ENCODE measurements around the gene PDCD1LG2.

Gene PDCD1LG2

GRCh38 chr9:5614985-5615384 lies 104.7 kb downstream of the PDCD1LG2 start:
- Histone ChIP-seq H3K4me2 (ENCODE audit: low read depth, low read length, poor library complexity, severe bottlenecking) (no peak overlapping the region), H2AFZ (ENCODE audit: low read length) (no peak overlapping the region), H3K9ac (ENCODE audit: low read depth, low read length, poor library complexity, severe bottlenecking) (no peak overlapping the region), H3K4me1 (ENCODE audit: insufficient read depth, low read length, poor library complexity, severe bottlenecking) (peaks cover 15% of the 10 kb centered on the region), H3K4me3 (ENCODE audit: low read length, poor library complexity, severe bottlenecking) (no peak overlapping the region), H4K20me1 (ENCODE audit: insufficient read depth, low read length, poor library complexity, severe bottlenecking) (no peaks in the 10 kb centered on the region), H3K9me3 (ENCODE audit: insufficient read depth, low read depth, low read length) (no peaks in the 10 kb centered on the region), H3K79me2 (ENCODE audit: insufficient read depth, low read length) (no peaks in the 10 kb centered on the region), H3K36me3 (ENCODE audit: insufficient read depth, low read length) (no peaks in the 10 kb centered on the region), H3F3A (ENCODE audit: low read depth) (no peaks in the 10 kb centered on the region), H3K27me3 (ENCODE audit: insufficient read depth, low read length, poor library complexity, severe bottlenecking) (no peaks in the 10 kb centered on the region), H3K9me2 (replicated peaks; ENCODE audit: low read depth, low read length) (no peaks in the 10 kb centered on the region)
- no peak for TF ChIP-seq EZH2phosphoT487 (IDR thresholded peaks at IDR 0.05; ENCODE audit: borderline replicate concordance)
- TF ChIP-seq CTCF (conservative IDR thresholded peaks at IDR 0.05; ENCODE audit: low read length), result no peak

GRCh38 chr9:5617749-5618148 lies 107.4 kb downstream of the PDCD1LG2 start:
- H2AFZ ChIP-seq (ENCODE audit: low read length), result no peak overlapping the region
- TF ChIP-seq EZH2phosphoT487 (IDR thresholded peaks at IDR 0.05; ENCODE audit: borderline replicate concordance) (no peak), CTCF (conservative IDR thresholded peaks at IDR 0.05; ENCODE audit: low read length) (no peak)
- H3F3A ChIP-seq (ENCODE audit: low read depth), result no peaks in the 10 kb centered on the region
- peaks cover 12% of the 10 kb centered on the region for H3K4me1 ChIP-seq (ENCODE audit: insufficient read depth, low read length, poor library complexity, severe bottlenecking)
- H3K4me3 ChIP-seq (ENCODE audit: low read length, poor library complexity, severe bottlenecking), result no peak overlapping the region
- no peaks in the 10 kb centered on the region for H3K9me2 ChIP-seq (replicated peaks; ENCODE audit: low read depth, low read length)
- no peak overlapping the region for H3K9ac ChIP-seq (ENCODE audit: low read depth, low read length, poor library complexity, severe bottlenecking)
- H3K9me3 ChIP-seq (ENCODE audit: insufficient read depth, low read depth, low read length), result no peaks in the 10 kb centered on the region
- H3K27me3 ChIP-seq (ENCODE audit: insufficient read depth, low read length, poor library complexity, severe bottlenecking), result no peaks in the 10 kb centered on the region
- no peaks in the 10 kb centered on the region for H3K79me2 ChIP-seq (ENCODE audit: insufficient read depth, low read length)
- peak overlapping the region; percentile 4 for H3K4me2 ChIP-seq (ENCODE audit: low read depth, low read length, poor library complexity, severe bottlenecking)
- no peaks in the 10 kb centered on the region for H4K20me1 ChIP-seq (ENCODE audit: insufficient read depth, low read length, poor library complexity, severe bottlenecking)
- H3K36me3 ChIP-seq (ENCODE audit: insufficient read depth, low read length), result no peaks in the 10 kb centered on the region

DNA sequence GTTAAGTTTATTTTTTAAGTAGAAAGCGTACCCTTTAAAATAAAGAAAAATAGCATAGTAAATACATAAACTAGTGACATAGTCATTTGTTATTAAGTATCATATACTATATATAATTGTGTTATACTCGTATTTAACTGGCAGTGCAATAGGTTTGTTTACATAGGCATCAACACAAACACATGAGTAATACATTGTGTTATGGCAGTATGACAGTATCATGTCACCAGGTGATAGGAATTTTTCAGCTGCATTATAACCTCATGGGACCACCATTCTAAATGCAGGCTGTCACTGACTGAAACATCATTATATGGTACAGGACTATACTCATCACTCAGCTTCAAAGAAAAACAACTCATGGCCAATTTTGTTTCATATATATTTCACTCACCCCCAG lies 110.2 kb downstream of the PDCD1LG2 start:
- Histone ChIP-seq H3K9me2 (replicated peaks; ENCODE audit: low read depth, low read length) (no peaks in the 10 kb centered on the region), H3K36me3 (ENCODE audit: insufficient read depth, low read length) (no peaks in the 10 kb centered on the region), H3F3A (ENCODE audit: low read depth) (no peaks in the 10 kb centered on the region), H3K4me1 (ENCODE audit: insufficient read depth, low read length, poor library complexity, severe bottlenecking) (peaks cover 33% of the 10 kb centered on the region), H3K9me3 (ENCODE audit: insufficient read depth, low read depth, low read length) (no peaks in the 10 kb centered on the region), H3K79me2 (ENCODE audit: insufficient read depth, low read length) (peaks cover 13% of the 10 kb centered on the region; the same call in 1 of the 2 replicates), H3K4me2 (ENCODE audit: low read depth, low read length, poor library complexity, severe bottlenecking) (no peak overlapping the region), H3K9ac (ENCODE audit: low read depth, low read length, poor library complexity, severe bottlenecking) (no peak overlapping the region), H3K27me3 (ENCODE audit: insufficient read depth, low read length, poor library complexity, severe bottlenecking) (no peaks in the 10 kb centered on the region), H4K20me1 (ENCODE audit: insufficient read depth, low read length, poor library complexity, severe bottlenecking) (no peaks in the 10 kb centered on the region), H3K4me3 (ENCODE audit: low read length, poor library complexity, severe bottlenecking) (no peak overlapping the region), H2AFZ (ENCODE audit: low read length) (no peak overlapping the region)
- no peak for TF ChIP-seq CTCF (conservative IDR thresholded peaks at IDR 0.05; ENCODE audit: low read length)
- TF ChIP-seq EZH2phosphoT487 (IDR thresholded peaks at IDR 0.05; ENCODE audit: borderline replicate concordance), result no peak
